Right lobe of liver (tissue), 6 donors: ENCODE results near the gene SELE. TPM values are rescaled to one million over a fixed set of nuclear protein-coding genes. Genes with fewer than 3 reads are reported as not detected.

Experiments
- ATAC-seq, 4 donors: fragments of 200-7000 bp; cut with Tn5 transposase; one replicate each; pipeline ENCODE4 v1.9.1; 2020; ENCODE audit warnings: mild to moderate bottlenecking in 4 of 4, moderate library complexity in 4 of 4
- DNase-seq, 3 donors: peaks; one replicate each; pipeline ENCODE4 v3.0.0-alpha.2; 2020
- H3K27ac ChIP-seq, 3 donors: fragments of 200-600 bp; one replicate each; pipeline ENCODE4 v1.8.0; 2022
- H3K27me3 ChIP-seq, 2 donors: fragments of 200-600 bp; one replicate each; pipeline ENCODE4 v1.8.0; 2022
- H3K36me3 ChIP-seq, 4 donors: fragments of 200-600 bp; sonication (generic) in 1 of 4; one replicate each; pipeline versions ENCODE4 v1.5.1 to v1.8.0; 2017 to 2022; ENCODE audit warnings: control low read depth in 1 of 4
- H3K4me1 ChIP-seq, 4 donors: fragments of 200-600 bp; sonication (generic) in 1 of 4; one replicate each; pipeline versions ENCODE4 v1.5.1 to v1.8.0; 2017 to 2022; ENCODE audit warnings: control low read depth in 1 of 4
- H3K4me3 ChIP-seq, 3 donors: fragments of 200-600 bp; one replicate each; pipeline ENCODE4 v1.8.0; 2022
- H3K9me3 ChIP-seq, 4 donors: fragments of 200-600 bp; sonication (generic) in 1 of 4; one replicate each; pipeline versions ENCODE4 v1.5.1 to v1.8.0; 2017 to 2022; ENCODE audit warnings: control low read depth in 1 of 4
- POLR2A ChIP-seq: fragments of 450-650 bp; IDR thresholded peaks from one replicate; pipeline ENCODE4 v1.6.1; 2017; ENCODE audit warnings: antibody characterized with exemption, mild to moderate bottlenecking
- WGBS: methylation state at CpG from one replicate; pipeline ENCODE4 v1.1.6; 2018; ENCODE audit warnings: low coverage, low lambda C conversion rate; ENCODE audit not compliant: insufficient coverage; ENCODE audit errors: missing lambda C conversion rate; 5-methylcytosine and 5-hydroxymethylcytosine counted together
- intact Hi-C, 2 donors: fragments of 100-400 bp; cut with DNase I; formaldehyde crosslinking; loops; one replicate each; pipeline versions ENCODE4 v1.11.2 to v1.14.1; 2022
- total RNA-seq, 6 experiments: library from RNA; depleted of rRNA in 2 of 6; stranded (reverse); fragments of >200 nt in 2 of 6; fragmentation: NEBNext Ultra II Directional in 3 of 6; extraction: Animal tissue kit (Norgen Biotek cat#: 25700) in 3 of 6; gene quantifications; one replicate each; pipeline versions ENCODE4 v1.1.0 to v1.2.4, GENCODE V29; 2016 to 2023
- TF ChIP-seq, protein P1 (sequence below), 4 donors: fragments of 200-600 bp in 3 of 4; fragments of 450-650 bp in 1 of 4; IDR thresholded peaks; one replicate each; pipeline versions ENCODE4 v1.5.1 to v1.8.0; 2016 to 2022; ENCODE audit warnings: antibody characterized with exemption in 4 of 4, mild to moderate bottlenecking in 2 of 4
- donor health status: DM: no; HTN: yes; CAD: no.
- donor health status: DM: no; HTN: no; CAD: no.
- donor health status: DM: no; HTN: no; CAD: no.
- donor health status: DM: no; HTN: yes; CAD: no.
- donor health status: DM: no; HTN: yes; CAD: no.

Gene SELE
- total RNA-seq, 6 experiments from 2014 or later = 0.18 to 3.1 (median 0.94) TPM

DNA sequence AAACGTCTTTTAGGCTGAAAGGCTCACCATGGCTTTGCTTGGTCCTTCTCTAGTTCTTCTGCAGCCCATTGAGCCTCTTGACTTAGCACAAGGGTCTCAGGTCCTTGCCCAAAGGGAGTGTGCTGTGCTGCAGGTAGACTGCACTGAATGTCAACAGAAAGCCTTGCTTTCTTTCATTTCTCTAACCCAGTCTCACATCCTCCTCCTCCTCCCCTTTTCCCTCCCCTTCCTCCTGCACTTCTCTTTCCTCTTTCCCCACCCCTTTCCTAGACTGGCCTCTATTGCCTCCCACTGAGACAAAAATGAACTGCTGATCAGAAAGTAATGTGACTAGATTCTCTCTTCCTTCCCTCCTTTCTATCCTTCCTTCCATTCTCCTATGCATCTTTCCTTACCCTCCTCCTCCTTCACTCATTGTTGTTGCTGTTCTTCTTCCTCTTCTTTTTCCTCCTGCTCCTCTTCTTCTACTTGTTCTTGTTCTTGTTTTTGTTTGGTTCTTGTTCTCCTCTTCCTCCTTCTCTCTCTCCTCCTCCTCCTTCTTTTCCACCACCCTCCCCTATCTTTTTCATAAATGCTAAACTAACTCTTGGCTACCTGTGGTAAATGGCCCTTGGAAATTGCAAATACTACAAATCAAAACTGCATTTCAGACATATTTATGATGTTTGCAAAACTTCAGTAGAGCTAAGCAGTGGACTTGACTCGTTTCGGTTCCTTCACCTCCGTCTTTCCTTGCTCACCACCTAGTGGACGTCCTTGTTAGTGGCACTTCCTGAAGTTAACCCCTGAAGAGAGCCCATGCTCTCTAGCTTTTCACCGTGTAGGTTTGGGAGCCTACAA, 22.2 kb downstream of the SELE start, which contains the start of gene SELL:
Gene SELL, minus strand, starts transcription at position 152 of the 840 bp plus-strand sequence. Its CDS starts 122 bp downstream, at position 30.
- H3K9me3 ChIP-seq = no peaks in the 10 kb centered on the region
- H3K27ac ChIP-seq = peak within 1 kb of the TSS in 1 of 3 donors; percentile 5
- 6% methylated on average over 6 of the region's 6 CpGs for WGBS
- DNase-seq (peak in 2 of 3 donors; percentile 21 to 69), ATAC-seq (peak; percentile 98 to 99 (median 99))
- H3K4me1 ChIP-seq = peaks cover 0 to 6% (median 3%) of the 10 kb centered on the region in 4 donors
- peak within 1 kb of the TSS in 2 of 3 donors; percentile 38 to 50 for H3K4me3 ChIP-seq
- TF ChIP-seq POLR2A = no peak
- TF ChIP-seq, protein P1, sequence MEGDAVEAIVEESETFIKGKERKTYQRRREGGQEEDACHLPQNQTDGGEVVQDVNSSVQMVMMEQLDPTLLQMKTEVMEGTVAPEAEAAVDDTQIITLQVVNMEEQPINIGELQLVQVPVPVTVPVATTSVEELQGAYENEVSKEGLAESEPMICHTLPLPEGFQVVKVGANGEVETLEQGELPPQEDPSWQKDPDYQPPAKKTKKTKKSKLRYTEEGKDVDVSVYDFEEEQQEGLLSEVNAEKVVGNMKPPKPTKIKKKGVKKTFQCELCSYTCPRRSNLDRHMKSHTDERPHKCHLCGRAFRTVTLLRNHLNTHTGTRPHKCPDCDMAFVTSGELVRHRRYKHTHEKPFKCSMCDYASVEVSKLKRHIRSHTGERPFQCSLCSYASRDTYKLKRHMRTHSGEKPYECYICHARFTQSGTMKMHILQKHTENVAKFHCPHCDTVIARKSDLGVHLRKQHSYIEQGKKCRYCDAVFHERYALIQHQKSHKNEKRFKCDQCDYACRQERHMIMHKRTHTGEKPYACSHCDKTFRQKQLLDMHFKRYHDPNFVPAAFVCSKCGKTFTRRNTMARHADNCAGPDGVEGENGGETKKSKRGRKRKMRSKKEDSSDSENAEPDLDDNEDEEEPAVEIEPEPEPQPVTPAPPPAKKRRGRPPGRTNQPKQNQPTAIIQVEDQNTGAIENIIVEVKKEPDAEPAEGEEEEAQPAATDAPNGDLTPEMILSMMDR (IDR thresholded peaks at IDR 0.05) = peak; percentile 73 to 76 (median 75)
- no peaks in the 10 kb centered on the region for H3K27me3 ChIP-seq
- no peaks in the 10 kb centered on the region for H3K36me3 ChIP-seq
- intact Hi-C loops = no loop called here

DNA sequence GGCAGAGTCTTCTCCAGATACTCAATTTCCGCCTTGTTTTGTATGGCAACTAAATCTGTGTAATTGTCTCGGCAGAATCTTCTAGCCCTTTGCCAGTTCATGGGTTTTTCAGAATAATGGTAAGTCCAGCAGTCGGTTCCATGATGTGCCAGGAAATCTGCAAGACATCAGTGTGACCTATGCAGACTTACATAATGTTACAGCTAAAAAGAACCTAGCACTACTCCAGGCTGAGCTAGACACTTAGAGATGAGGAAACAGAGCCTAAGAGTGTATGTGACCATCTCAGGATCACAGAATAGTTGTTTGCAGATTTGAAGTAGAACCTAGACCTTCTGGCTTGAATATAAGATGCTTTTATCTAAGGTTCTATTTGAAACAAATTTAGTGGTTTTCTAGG, 25.2 kb downstream of the SELE start:
- Histone ChIP-seq H3K9me3 (no peaks in the 10 kb centered on the region), H3K36me3 (no peaks in the 10 kb centered on the region), H3K4me1 (peaks cover 0 to 6% (median 3%) of the 10 kb centered on the region in 4 donors), H3K4me3 (no peak overlapping the region), H3K27ac (no peak overlapping the region), H3K27me3 (no peaks in the 10 kb centered on the region)
- no peak for DNase-seq
- intact Hi-C loops = loop anchor here in 1 of 2 donors (10.0 kb wide), 1 partner anchor 94 kb away; no protein-coding TSS in a partner anchor
- ATAC-seq = no peak
- TF ChIP-seq POLR2A = no peak
- TF ChIP-seq, protein P1 (IDR thresholded peaks at IDR 0.05) = no peak
- WGBS = 55% methylated on average over 3 of the region's 3 CpGs

DNA sequence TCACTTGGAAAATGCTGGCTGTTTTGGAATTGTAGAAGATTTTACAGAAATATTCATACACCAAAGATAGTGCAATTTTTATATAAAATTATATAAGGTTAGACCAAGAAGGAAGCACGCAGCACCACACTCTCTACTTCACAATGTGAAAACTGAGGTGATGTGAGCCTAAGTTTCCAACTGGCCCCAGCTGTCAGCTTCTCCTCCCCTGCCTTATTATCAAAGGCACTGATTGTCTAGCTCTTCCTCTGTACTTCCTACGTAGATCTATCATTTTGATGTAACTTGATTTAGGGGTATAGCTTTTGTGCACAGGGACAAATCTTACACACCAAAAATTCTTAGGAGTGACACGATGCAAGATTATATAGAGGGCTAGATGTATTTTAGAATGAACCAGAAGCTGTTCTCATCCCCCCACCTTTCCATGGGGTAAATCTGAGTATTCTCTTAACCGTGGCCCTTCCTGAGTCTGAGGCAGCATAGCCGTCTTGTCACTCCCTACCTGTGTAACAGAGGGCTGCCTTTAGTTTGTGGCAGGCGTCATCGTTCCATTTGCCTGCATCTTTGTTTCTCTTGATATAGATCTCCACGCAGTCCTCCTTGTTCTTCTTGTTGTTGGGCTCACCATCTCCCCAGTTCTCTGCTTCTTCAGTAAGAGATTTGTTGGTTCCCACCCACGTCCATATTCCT, 25.8 kb downstream of the SELE start:
- WGBS = 58% methylated on average over 7 of the region's 9 CpGs
- ATAC-seq (no peak), DNase-seq (no peak)
- TF ChIP-seq POLR2A = no peak
- TF ChIP-seq, protein P1 (IDR thresholded peaks at IDR 0.05) = no peak
- no peaks in the 10 kb centered on the region for H3K27me3 ChIP-seq
- H3K4me1 ChIP-seq = peaks cover 0 to 6% (median 3%) of the 10 kb centered on the region in 4 donors
- intact Hi-C loops = loop anchor here in 1 of 2 donors (10.0 kb wide), 1 partner anchor 93 kb away; no protein-coding TSS in a partner anchor
- no peak overlapping the region for H3K4me3 ChIP-seq
- H3K27ac ChIP-seq = no peak overlapping the region
- no peaks in the 10 kb centered on the region for H3K9me3 ChIP-seq
- no peaks in the 10 kb centered on the region for H3K36me3 ChIP-seq

DNA sequence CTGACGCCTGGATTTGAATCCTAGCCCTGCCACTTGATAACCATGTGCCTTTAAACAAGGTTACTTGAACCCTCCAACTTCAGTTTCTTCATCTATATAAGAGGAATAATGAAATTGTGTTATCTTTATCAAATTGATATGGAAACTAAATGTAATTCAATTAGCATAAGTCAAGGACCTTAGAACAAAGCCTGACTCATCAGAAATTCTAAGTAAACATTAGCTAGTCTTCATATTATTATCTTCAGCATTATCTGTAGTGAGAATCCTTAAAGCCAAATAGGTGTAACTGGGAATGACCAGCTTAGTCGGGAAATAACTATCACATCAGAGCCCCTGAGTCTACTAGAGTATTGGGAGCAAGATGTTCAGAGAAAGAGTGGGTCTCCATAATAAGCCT, 29.1 kb downstream of the SELE start:
- Histone ChIP-seq H3K4me1 (no peaks in the 10 kb centered on the region), H3K4me3 (no peak overlapping the region), H3K36me3 (no peaks in the 10 kb centered on the region), H3K27me3 (no peaks in the 10 kb centered on the region), H3K9me3 (no peaks in the 10 kb centered on the region), H3K27ac (no peak overlapping the region)
- WGBS = 57% methylated on average over 2 of the region's 2 CpGs
- no peak for DNase-seq
- ATAC-seq = no peak
- TF ChIP-seq, protein P1 (IDR thresholded peaks at IDR 0.05) = no peak
- no peak for TF ChIP-seq POLR2A
- intact Hi-C loops = loop anchor here in 1 of 2 donors (10.0 kb wide), 1 partner anchor 90 kb away; no protein-coding TSS in a partner anchor
